ENCODE results near the gene NGDN.
"Not testable (repeated sequence)": the region's sequence is repeated elsewhere in the genome, so short reads cannot be mapped to it uniquely, and the experiment has no call there.

NGDN gene

DNA sequence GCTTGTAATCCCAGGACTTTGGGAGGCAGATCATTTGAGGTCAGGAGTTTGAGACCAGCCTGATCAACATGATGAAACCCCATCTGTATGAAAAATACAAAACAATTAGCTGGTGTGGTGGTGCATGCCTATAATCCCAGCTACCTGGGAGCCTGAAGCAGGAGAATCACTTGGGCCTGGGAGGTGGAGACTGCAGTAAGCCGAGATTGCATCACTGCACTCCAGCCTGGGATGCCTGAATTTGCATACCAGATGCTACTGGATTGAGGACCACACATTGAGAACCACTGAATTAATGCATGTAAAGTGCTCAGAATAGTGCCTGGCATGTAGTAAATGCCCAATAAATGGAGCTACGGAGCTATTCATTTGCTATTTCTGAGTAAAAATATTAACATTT is 19.1 kb upstream of the NGDN start:
- H3K4me1 ChIP-seq (ENCODE audit: control insufficient read depth, insufficient read depth, low read length, unreplicated experiment): no peaks in the 10 kb centered on the region
- H3K27me3 ChIP-seq (ENCODE audit: insufficient read depth, low read length): peaks cover 63% of the 10 kb centered on the region
- H3K4me3 ChIP-seq (ENCODE audit: low read depth, low read length): no peak overlapping the region
- no peaks in the 10 kb centered on the region for H3K36me3 ChIP-seq (ENCODE audit: insufficient read depth, low read length)
- H2AFZ ChIP-seq (ENCODE audit: low read length, unreplicated experiment): no peak overlapping the region
- H3K79me2 ChIP-seq (ENCODE audit: control insufficient read depth, insufficient read depth, low read length, unreplicated experiment): no peaks in the 10 kb centered on the region
- no peak overlapping the region for H3K27ac ChIP-seq (ENCODE audit: low read depth, low read length)

DNA sequence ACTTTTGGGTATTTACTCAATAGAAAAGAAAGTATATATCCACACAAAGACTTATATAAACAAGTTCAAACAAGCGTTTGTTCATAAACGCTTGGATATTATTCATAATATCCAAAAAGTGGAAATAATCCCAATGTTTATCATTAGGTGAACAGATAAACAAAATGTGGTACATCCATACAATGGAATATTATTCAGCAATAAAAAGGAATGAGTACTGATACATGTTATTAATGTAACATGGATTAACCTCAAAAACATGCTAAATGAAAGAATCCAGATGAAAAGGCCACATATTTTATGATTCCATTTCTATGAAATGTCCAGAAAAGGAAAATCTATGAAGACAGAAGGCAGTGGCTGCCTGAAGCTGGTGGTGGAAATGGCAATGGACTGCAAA is 17.3 kb upstream of the NGDN start:
- no peak overlapping the region for H3K4me3 ChIP-seq (ENCODE audit: low read depth, low read length)
- no peak overlapping the region for H2AFZ ChIP-seq (ENCODE audit: low read length, unreplicated experiment)
- H3K4me1 ChIP-seq (ENCODE audit: control insufficient read depth, insufficient read depth, low read length, unreplicated experiment): no peaks in the 10 kb centered on the region
- H3K27ac ChIP-seq (ENCODE audit: low read depth, low read length): no peak overlapping the region
- H3K36me3 ChIP-seq (ENCODE audit: insufficient read depth, low read length): no peaks in the 10 kb centered on the region
- H3K27me3 ChIP-seq (ENCODE audit: insufficient read depth, low read length): peaks cover 62% of the 10 kb centered on the region
- H3K79me2 ChIP-seq (ENCODE audit: control insufficient read depth, insufficient read depth, low read length, unreplicated experiment): no peaks in the 10 kb centered on the region

DNA sequence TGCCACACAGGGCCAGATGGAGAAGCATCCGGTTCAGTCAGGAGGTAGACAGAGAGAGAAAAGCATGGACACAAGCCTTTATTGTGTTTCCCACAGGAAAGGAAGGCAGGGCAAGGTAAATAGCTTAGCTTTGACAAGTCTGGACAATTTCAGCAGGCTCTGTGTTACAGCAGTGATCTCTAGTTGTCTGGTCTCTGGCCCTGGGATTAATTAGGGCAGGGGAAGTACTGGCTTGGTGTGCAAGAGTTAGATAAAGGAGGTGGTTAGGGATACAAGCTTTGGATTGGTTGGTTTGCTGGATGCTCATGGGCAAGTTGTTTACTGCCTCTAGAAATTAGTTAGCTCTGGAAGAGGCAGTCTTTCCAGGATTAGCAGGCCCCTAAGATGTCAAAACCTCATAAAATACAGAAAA is 15.1 kb upstream of the NGDN start:
- Histone ChIP-seq H3K27me3 (ENCODE audit: insufficient read depth, low read length) (peaks cover 69% of the 10 kb centered on the region), H3K4me3 (ENCODE audit: low read depth, low read length) (no peak overlapping the region), H3K27ac (ENCODE audit: low read depth, low read length) (no peak overlapping the region), H3K36me3 (ENCODE audit: insufficient read depth, low read length) (no peaks in the 10 kb centered on the region), H3K4me1 (ENCODE audit: control insufficient read depth, insufficient read depth, low read length, unreplicated experiment) (no peaks in the 10 kb centered on the region), H2AFZ (ENCODE audit: low read length, unreplicated experiment) (no peak overlapping the region), H3K79me2 (ENCODE audit: control insufficient read depth, insufficient read depth, low read length, unreplicated experiment) (no peaks in the 10 kb centered on the region)

DNA sequence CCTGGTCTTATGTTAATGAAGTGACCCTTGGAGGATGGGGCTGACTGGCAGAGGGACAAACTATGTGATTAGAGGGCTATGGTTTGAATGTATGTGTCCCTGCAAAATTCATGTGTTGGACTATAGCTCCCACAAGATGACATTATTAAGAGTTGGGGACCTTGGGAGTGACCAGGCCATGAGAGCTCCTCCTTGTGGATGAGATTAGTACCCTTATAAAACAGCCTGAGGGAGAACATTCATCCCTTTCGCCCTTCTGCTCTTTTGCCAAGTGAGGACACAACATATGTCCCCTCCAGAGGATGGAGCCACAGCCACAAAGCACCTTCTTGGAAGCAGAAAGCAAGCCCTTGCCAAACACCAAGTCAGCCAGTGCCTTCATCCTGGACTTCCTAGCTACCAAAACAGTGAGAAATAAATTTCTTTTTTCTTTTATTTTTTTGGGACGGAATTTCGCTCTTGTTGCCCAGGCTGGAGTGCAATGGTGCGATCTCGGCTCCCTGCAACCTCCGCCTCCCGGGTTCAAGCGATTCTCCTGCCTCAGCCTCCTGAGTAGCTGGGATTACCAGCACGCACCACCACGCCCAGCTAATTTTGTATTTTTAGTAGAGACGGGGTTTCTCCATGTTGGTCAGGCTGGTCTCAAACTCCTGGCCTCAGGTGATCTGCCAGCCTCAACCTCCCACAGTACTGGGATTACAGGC is 12.5 kb upstream of the NGDN start:
- H3K4me3 ChIP-seq (ENCODE audit: low read depth, low read length); H3K79me2 ChIP-seq (ENCODE audit: control insufficient read depth, insufficient read depth, low read length, unreplicated experiment); H3K4me1 ChIP-seq (ENCODE audit: control insufficient read depth, insufficient read depth, low read length, unreplicated experiment); H2AFZ ChIP-seq (ENCODE audit: low read length, unreplicated experiment); H3K36me3 ChIP-seq (ENCODE audit: insufficient read depth, low read length); H3K27ac ChIP-seq (ENCODE audit: low read depth, low read length): not testable (repeated sequence)
- H3K27me3 ChIP-seq (ENCODE audit: insufficient read depth, low read length): peaks cover 54% of the 10 kb centered on the region

DNA sequence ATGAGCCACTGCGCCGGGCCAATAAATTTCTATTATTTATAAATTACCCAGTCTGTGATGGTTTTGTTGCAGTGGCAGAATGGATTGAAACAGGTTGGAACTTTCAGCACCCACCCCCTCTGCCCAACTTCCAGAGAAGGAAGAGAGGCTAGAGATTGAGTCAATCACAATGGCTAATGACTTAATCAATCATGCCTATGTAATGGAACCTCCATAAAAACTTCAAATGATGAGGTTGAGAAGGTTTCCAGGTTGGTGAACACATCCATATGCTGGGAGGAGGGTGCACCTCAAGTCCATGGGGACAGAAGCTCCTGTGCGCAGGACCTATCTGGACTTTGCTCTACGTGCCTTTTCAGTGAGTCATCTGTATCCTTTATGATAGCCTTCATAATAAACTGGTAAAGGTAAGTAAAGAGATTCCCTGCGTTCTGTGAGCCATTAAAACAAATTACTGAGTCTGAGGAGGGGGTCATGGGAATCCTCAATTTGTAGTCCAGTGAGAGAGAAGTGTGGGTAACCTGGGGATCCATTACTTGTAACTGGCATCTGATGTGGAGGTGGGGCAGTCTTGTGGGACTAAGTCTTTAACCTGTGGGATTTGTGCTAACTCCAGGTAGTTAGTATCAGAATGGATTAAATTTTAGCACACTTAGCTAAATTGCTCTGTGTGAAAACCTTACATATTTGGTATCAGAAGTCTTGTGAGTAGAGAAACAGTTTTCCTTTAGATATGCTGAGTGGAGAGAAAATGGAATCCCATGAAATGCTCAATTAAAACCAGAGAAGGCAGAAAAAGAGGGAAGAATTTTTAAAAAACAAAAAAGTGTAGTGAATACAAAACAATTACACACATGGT is 11.7 kb upstream of the NGDN start:
- Histone ChIP-seq H3K79me2 (ENCODE audit: control insufficient read depth, insufficient read depth, low read length, unreplicated experiment) (no peaks in the 10 kb centered on the region), H3K4me1 (ENCODE audit: control insufficient read depth, insufficient read depth, low read length, unreplicated experiment) (no peaks in the 10 kb centered on the region), H2AFZ (ENCODE audit: low read length, unreplicated experiment) (no peak overlapping the region), H3K4me3 (ENCODE audit: low read depth, low read length) (no peak overlapping the region), H3K27me3 (ENCODE audit: insufficient read depth, low read length) (peaks cover 46% of the 10 kb centered on the region), H3K27ac (ENCODE audit: low read depth, low read length) (no peak overlapping the region), H3K36me3 (ENCODE audit: insufficient read depth, low read length) (no peaks in the 10 kb centered on the region)

DNA sequence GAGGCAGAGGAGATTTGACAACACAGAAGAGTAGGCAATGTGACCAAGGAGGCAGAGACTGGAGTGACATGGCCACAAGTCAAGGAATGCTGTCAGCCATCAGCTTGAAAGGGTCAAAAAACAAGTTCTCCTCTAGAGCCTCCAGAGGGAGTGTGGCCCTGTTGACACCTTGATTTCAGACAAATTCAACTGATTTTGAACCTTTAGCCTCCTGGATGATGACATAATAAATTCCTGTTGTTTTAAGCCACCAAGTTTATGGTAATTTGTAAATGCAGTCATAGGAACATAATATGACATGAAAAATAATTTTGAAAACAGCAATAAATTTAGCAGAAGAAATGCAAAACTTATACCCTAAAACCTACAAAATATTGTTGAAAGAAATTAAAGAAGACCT is 8.5 kb upstream of the NGDN start:
- H3K4me3 ChIP-seq (ENCODE audit: low read depth, low read length): no peak overlapping the region
- H3K27ac ChIP-seq (ENCODE audit: low read depth, low read length): no peak overlapping the region
- H3K79me2 ChIP-seq (ENCODE audit: control insufficient read depth, insufficient read depth, low read length, unreplicated experiment): no peaks in the 10 kb centered on the region
- H3K36me3 ChIP-seq (ENCODE audit: insufficient read depth, low read length): no peaks in the 10 kb centered on the region
- H3K27me3 ChIP-seq (ENCODE audit: insufficient read depth, low read length): peaks cover 30% of the 10 kb centered on the region
- H2AFZ ChIP-seq (ENCODE audit: low read length, unreplicated experiment): no peak overlapping the region
- H3K4me1 ChIP-seq (ENCODE audit: control insufficient read depth, insufficient read depth, low read length, unreplicated experiment): no peaks in the 10 kb centered on the region

DNA sequence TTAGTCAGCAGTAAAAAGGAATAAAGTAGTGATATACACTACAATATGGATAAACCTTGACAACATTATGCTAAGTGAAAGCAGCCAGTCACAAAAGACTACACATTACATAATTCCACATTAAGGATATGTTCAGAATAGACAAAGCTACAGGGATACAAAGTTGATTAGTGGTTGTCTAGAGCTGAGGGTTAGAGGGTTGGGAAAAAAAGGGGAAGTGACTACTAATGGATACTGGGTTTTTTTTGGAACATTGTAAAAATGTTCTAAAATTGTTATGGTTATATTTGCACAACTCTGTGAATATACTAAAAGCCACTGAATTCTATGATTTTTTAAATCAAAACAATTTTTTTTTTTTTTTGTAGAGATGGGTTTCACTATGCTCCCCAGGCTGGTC is 4.8 kb upstream of the NGDN start:
- Histone ChIP-seq H3K27me3 (ENCODE audit: insufficient read depth, low read length) (peaks cover 7% of the 10 kb centered on the region; the same call in 1 of the 2 replicates), H3K4me1 (ENCODE audit: control insufficient read depth, insufficient read depth, low read length, unreplicated experiment) (no peaks in the 10 kb centered on the region), H3K36me3 (ENCODE audit: insufficient read depth, low read length) (no peaks in the 10 kb centered on the region), H2AFZ (ENCODE audit: low read length, unreplicated experiment) (no peak overlapping the region), H3K4me3 (ENCODE audit: low read depth, low read length) (no peak overlapping the region), H3K79me2 (ENCODE audit: control insufficient read depth, insufficient read depth, low read length, unreplicated experiment) (peaks cover 1% of the 10 kb centered on the region), H3K27ac (ENCODE audit: low read depth, low read length) (no peak overlapping the region)

DNA sequence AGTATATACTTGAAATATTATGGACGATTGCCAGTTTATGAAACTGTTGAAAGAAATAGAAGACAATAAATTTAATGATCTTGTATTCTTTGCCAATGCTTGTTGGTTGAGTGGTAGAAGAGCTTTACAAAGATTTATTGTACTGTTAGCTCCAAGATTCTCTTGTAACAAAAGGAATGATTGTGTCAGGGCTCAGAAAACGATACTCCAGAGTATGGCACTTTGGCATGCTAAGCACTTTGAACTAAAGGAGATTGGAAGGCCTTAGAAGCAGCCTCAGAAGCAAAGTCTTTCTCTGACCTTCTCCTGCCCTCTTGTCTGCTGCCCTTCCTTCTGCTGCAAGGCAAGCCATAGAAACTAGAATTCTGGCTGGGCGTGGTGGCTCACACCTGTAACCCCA is 4.2 kb upstream of the NGDN start:
- no peak overlapping the region for H3K4me3 ChIP-seq (ENCODE audit: low read depth, low read length)
- H2AFZ ChIP-seq (ENCODE audit: low read length, unreplicated experiment): no peak overlapping the region
- no peaks in the 10 kb centered on the region for H3K36me3 ChIP-seq (ENCODE audit: insufficient read depth, low read length)
- H3K27me3 ChIP-seq (ENCODE audit: insufficient read depth, low read length): peaks cover 6% of the 10 kb centered on the region; the same call in 1 of the 2 replicates
- H3K4me1 ChIP-seq (ENCODE audit: control insufficient read depth, insufficient read depth, low read length, unreplicated experiment): peaks cover 1% of the 10 kb centered on the region
- H3K27ac ChIP-seq (ENCODE audit: low read depth, low read length): no peak overlapping the region
- H3K79me2 ChIP-seq (ENCODE audit: control insufficient read depth, insufficient read depth, low read length, unreplicated experiment): peaks cover 7% of the 10 kb centered on the region

DNA sequence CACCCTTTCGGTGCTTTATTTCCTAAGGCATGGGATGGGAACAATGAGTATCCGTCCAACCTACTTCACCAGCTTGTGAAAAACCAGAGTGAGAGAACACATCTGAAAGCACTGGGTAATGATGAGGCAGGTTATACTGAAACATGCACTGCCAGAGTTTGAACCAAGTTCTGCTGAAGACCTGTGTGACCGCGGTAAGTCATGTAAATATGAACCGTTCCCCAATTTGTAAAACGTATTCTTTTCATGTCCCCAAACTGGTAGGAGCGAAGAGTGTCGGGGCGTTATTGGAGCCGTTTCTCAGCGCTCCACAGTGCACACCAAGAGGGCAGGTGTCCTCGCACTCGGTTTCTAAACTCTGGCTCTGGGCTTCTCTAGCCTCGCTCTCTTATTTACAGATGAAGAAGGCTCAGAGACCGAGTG is 788 bp upstream of the NGDN start:
- Histone ChIP-seq H3K27me3 (ENCODE audit: insufficient read depth, low read length) (no peaks in the 10 kb centered on the region), H3K4me3 (ENCODE audit: low read depth, low read length) (peak overlapping the region; percentile 95), H3K36me3 (ENCODE audit: insufficient read depth, low read length) (peaks cover 11% of the 10 kb centered on the region; the same call in 1 of the 2 replicates), H2AFZ (ENCODE audit: low read length, unreplicated experiment) (peak overlapping the region; percentile 100), H3K27ac (ENCODE audit: low read depth, low read length) (peak overlapping the region; percentile 79), H3K79me2 (ENCODE audit: control insufficient read depth, insufficient read depth, low read length, unreplicated experiment) (peaks cover 20% of the 10 kb centered on the region), H3K4me1 (ENCODE audit: control insufficient read depth, insufficient read depth, low read length, unreplicated experiment) (peaks cover 7% of the 10 kb centered on the region)

DNA sequence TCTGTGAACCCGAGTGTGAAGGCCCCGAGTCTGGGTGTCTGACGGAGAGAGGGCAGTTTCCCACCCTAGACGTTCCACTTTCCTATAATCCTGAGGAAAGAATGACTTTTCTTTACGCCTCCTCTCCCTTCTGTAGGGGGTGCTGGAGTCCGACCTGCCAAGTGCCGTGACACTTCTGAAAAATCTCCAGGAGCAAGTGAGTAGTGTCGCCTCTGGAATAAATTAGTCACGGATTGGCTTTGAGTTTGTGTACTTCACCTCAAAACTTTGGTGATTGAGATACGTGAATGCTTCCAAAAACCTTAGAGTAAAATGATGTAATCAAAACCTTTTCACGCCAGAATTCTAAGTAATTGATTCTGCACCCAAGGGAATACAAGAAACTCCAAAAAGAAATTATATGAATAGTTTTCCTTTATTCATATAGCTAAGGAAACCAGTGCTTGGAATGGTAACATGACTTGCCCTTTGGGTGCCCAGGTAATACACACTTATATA is 452 bp downstream of the NGDN start:
- peak overlapping the region; percentile 95 for H3K4me3 ChIP-seq (ENCODE audit: low read depth, low read length)
- H2AFZ ChIP-seq (ENCODE audit: low read length, unreplicated experiment): peak overlapping the region; percentile 40
- H3K36me3 ChIP-seq (ENCODE audit: insufficient read depth, low read length): peaks cover 22% of the 10 kb centered on the region
- H3K27ac ChIP-seq (ENCODE audit: low read depth, low read length): peak overlapping the region; percentile 79
- no peaks in the 10 kb centered on the region for H3K27me3 ChIP-seq (ENCODE audit: insufficient read depth, low read length)
- peaks cover 20% of the 10 kb centered on the region for H3K79me2 ChIP-seq (ENCODE audit: control insufficient read depth, insufficient read depth, low read length, unreplicated experiment)
- peaks cover 7% of the 10 kb centered on the region for H3K4me1 ChIP-seq (ENCODE audit: control insufficient read depth, insufficient read depth, low read length, unreplicated experiment)
